ENCODE data around the gene ZNF823. TPM values are rescaled to one million over a fixed set of nuclear protein-coding genes. Genes with fewer than 3 reads are reported as not detected.

The ZNF823 gene
- polyA plus RNA-seq, 1 of the 3 experiments (the other 2 are of a cell fraction) = 1.5 TPM

DNA sequence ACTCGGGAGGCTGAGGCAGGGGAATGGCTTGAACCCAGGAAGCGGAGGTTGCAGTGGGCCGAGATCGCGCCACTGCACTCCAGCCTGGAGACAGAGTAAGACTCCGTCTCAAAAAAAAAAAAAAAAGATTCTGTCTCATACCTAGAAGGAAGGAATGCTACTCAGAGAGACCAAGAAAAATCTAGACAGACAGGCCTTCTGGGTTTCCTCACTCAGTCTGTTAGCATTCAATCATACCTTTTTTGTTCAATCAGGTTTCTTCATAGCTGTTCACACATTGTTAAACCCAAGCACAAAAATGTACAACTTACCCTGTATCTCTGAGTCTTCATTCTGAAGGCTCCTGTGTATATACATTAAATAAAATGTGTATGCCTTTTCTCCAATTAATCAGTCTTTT, 40.5 kb downstream of the ZNF823 start:
- no peak for DNase-seq
- Histone ChIP-seq H3K27ac (ENCODE audit: low read depth in 2 of 2, low read length in 1 of 2) (no peak overlapping the region), H3K4me3 (ENCODE audit: low read depth in 2 of 2, low read length in 1 of 2) (no peak overlapping the region), H3K79me2 (ENCODE audit: insufficient read depth) (no peaks in the 10 kb centered on the region), H2AFZ (ENCODE audit: low read depth) (no peak overlapping the region), H3K27me3 (ENCODE audit: insufficient read depth) (no peaks in the 10 kb centered on the region), H3K9me2 (no peaks in the 10 kb centered on the region), H3K9me3 (no peaks in the 10 kb centered on the region), H3K9ac (no peak overlapping the region), H3K4me1 (ENCODE audit: control insufficient read depth in 1 of 2, insufficient read depth in 2 of 2, low read depth in 1 of 2, low read length in 1 of 2) (peaks cover 0 to 3% of the 10 kb centered on the region in 2 experiments; a peak in 2 of 4 replicates), H4K20me1 (ENCODE audit: insufficient read depth) (no peaks in the 10 kb centered on the region), H3K36me3 (replicated peaks in 1 of 2; ENCODE audit: control insufficient read depth in 1 of 2, insufficient read depth in 2 of 2, low read length in 1 of 2) (no peaks in the 10 kb centered on the region), H3F3A (replicated peaks; ENCODE audit: insufficient read depth) (peaks cover 3% of the 10 kb centered on the region), H3K4me2 (no peak overlapping the region)
- CTCF ChIA-PET = interaction anchor here (1.6 to 3.7 kb wide), 3 partner anchors 10 to 100 kb away, joined by 4 to 17 read pairs (median 13); partner anchors contain the start of genes ZNF491 and ZNF823
- TF ChIP-seq RCOR1 (IDR thresholded peaks at IDR 0.05; ENCODE audit: low read length) = no peak
- TF ChIP-seq EP300 (IDR thresholded peaks at IDR 0.05; ENCODE audit: borderline replicate concordance in 1 of 2, low read depth in 1 of 2, low read length in 1 of 2) = no peak
- TF ChIP-seq TEAD4 (IDR thresholded peaks at IDR 0.05; ENCODE audit: borderline replicate concordance, insufficient read depth) = no peak
- TF ChIP-seq FOSL2 (IDR thresholded peaks at IDR 0.05; ENCODE audit: borderline replicate concordance, low read depth) = no peak
- no peak for TF ChIP-seq GABPA (IDR thresholded peaks at IDR 0.05; ENCODE audit: low read depth)
- TF ChIP-seq REST (IDR thresholded peaks at IDR 0.05; ENCODE audit: low read depth, low read length) = no peak
- TF ChIP-seq TAF1 (IDR thresholded peaks at IDR 0.05; ENCODE audit: borderline replicate concordance, low read depth, low read length) = no peak
- TF ChIP-seq NRF1 (IDR thresholded peaks at IDR 0.05; ENCODE audit: low read depth, low read length) = no peak
- WGBS (ENCODE audit: low lambda C conversion rate) = 86% methylated on average over 6 of the region's 6 CpGs
- POLR2A ChIA-PET = no interaction called here

DNA sequence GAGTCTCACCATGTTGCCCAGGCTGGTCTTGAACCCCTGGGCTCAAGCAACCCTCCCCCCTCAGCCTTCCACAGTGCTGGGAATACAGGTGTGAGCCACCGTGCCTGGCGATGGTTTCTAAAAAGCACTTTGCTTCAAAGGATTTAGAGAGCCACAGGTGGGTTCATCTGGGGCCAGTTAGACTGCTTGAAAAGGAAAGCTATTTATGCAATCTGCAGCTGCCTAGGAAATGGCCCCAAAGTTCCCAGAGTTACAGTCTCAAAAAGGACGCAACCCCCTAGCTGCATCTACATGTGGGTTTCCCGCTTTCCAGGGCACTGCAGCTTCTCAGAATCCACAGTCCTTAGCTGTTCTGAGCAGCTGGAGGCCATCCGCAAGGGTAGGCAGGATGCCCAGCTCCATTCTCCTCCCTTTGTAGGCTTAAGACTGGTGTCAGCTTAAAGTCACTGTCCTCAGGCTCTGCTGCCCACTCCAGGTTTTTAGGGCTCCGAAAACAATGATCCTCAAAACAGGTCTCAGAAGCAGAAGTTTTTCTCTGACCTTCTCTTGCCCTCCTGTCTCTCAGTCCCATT, 41.4 kb downstream of the ZNF823 start:
- Histone ChIP-seq H3K4me2 (no peak overlapping the region), H3K27ac (ENCODE audit: low read depth in 2 of 2, low read length in 1 of 2) (no peak overlapping the region), H3K4me1 (ENCODE audit: control insufficient read depth in 1 of 2, insufficient read depth in 2 of 2, low read depth in 1 of 2, low read length in 1 of 2) (peaks cover 0 to 3% of the 10 kb centered on the region in 2 experiments; a peak in 2 of 4 replicates), H3K4me3 (ENCODE audit: low read depth in 2 of 2, low read length in 1 of 2) (no peak overlapping the region), H4K20me1 (ENCODE audit: insufficient read depth) (no peaks in the 10 kb centered on the region), H3F3A (replicated peaks; ENCODE audit: insufficient read depth) (peaks cover 3% of the 10 kb centered on the region), H3K9me2 (no peaks in the 10 kb centered on the region), H3K27me3 (ENCODE audit: insufficient read depth) (no peaks in the 10 kb centered on the region), H3K36me3 (replicated peaks in 1 of 2; ENCODE audit: control insufficient read depth in 1 of 2, insufficient read depth in 2 of 2, low read length in 1 of 2) (no peaks in the 10 kb centered on the region), H3K79me2 (ENCODE audit: insufficient read depth) (no peaks in the 10 kb centered on the region), H3K9ac (no peak overlapping the region), H2AFZ (ENCODE audit: low read depth) (no peak overlapping the region), H3K9me3 (no peaks in the 10 kb centered on the region)
- ChIA-PET POLR2A (no interaction called here), CTCF (interaction anchor here (1.3 to 3.7 kb wide), 3 partner anchors 42 to 100 kb away, joined by 3 to 13 read pairs (median 4); partner anchors contain the start of genes ZNF491 and ZNF823)
- 61% methylated on average over 4 of the region's 6 CpGs for WGBS (ENCODE audit: low lambda C conversion rate)
- no peak for DNase-seq
- no peak for TF ChIP-seq YY1 (IDR thresholded peaks at IDR 0.05; ENCODE audit: low read depth)
- TF ChIP-seq ELF1 (IDR thresholded peaks at IDR 0.05) = no peak
- no peak for TF ChIP-seq EP300 (IDR thresholded peaks at IDR 0.05; ENCODE audit: borderline replicate concordance in 1 of 2, low read depth in 1 of 2, low read length in 1 of 2)
- TF ChIP-seq CHD2 (IDR thresholded peaks at IDR 0.05; ENCODE audit: low read length, partially characterized antibody) = no peak
- TF ChIP-seq ZBTB33 (IDR thresholded peaks at IDR 0.05; ENCODE audit: borderline replicate concordance, low read depth) = no peak
- TF ChIP-seq, protein P1, sequence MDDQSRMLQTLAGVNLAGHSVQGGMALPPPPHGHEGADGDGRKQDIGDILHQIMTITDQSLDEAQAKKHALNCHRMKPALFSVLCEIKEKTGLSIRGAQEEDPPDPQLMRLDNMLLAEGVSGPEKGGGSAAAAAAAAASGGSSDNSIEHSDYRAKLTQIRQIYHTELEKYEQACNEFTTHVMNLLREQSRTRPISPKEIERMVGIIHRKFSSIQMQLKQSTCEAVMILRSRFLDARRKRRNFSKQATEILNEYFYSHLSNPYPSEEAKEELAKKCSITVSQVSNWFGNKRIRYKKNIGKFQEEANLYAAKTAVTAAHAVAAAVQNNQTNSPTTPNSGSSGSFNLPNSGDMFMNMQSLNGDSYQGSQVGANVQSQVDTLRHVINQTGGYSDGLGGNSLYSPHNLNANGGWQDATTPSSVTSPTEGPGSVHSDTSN (IDR thresholded peaks at IDR 0.05) = no peak
- no peak for TF ChIP-seq RXRA (IDR thresholded peaks at IDR 0.05; ENCODE audit: borderline replicate concordance, low read depth)
- TF ChIP-seq FOXJ3 (CRISPR knock-in tag; IDR thresholded peaks at IDR 0.05) = no peak
- TF ChIP-seq SIN3A (IDR thresholded peaks at IDR 0.05; ENCODE audit: borderline replicate concordance, low read depth, low read length) = no peak
- TF ChIP-seq, protein P2, sequence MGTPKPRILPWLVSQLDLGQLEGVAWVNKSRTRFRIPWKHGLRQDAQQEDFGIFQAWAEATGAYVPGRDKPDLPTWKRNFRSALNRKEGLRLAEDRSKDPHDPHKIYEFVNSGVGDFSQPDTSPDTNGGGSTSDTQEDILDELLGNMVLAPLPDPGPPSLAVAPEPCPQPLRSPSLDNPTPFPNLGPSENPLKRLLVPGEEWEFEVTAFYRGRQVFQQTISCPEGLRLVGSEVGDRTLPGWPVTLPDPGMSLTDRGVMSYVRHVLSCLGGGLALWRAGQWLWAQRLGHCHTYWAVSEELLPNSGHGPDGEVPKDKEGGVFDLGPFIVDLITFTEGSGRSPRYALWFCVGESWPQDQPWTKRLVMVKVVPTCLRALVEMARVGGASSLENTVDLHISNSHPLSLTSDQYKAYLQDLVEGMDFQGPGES (IDR thresholded peaks at IDR 0.05; ENCODE audit: low read depth, low read length) = no peak
- TF ChIP-seq JUND (IDR thresholded peaks at IDR 0.05) = no peak
